Epidermal melanocyte (primary cell): ENCODE results near the gene RFPL3.
"Not testable (repeated sequence)": the region's sequence is repeated elsewhere in the genome, so short reads cannot be mapped to it uniquely, and the experiment has no call there.

Experiments
- DNase-seq: peaks from one replicate; pipeline ENCODE4 v3.0.0; 2011; ENCODE audit warnings: low spot score; ENCODE audit not compliant: insufficient read length

RFPL3 gene

GRCh38 chr22:32329202-32329645 lies 28.4 kb upstream of the RFPL3 start:
- DNase-seq = no peak

DNA sequence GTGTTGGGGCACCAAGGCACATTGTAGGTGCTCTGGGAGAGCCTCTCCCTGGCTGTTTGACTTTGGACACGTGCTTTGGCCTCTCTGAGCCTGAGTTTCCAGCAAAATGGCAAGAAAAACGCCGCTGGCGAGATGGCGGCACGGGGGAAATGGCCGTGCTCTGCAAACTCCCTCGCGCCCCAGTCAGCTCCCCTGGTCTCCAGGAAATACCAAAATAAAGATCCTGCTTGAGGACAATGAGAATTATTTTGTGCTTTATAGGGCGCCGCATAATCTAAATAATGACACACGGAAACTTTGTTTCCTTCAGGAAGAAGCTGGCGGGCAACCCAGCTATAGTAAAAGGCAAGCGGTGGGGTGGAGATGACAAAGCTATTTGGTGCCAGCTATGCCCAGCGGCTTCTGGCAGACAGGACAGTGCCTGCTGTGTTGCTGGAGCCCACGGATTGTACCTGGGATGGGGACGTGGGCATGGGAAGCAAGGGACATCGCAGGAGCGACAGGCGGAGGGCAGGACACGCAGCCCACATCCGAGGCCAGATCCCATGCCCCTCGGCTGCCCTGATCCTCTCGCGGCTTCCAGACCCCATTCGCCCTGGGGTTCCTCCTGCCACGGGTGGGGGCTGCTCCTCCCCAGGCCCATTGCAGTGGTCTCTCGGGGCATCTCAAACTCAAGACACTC lies 26.3 kb upstream of the RFPL3 start:
- DNase-seq = no peak

DNA sequence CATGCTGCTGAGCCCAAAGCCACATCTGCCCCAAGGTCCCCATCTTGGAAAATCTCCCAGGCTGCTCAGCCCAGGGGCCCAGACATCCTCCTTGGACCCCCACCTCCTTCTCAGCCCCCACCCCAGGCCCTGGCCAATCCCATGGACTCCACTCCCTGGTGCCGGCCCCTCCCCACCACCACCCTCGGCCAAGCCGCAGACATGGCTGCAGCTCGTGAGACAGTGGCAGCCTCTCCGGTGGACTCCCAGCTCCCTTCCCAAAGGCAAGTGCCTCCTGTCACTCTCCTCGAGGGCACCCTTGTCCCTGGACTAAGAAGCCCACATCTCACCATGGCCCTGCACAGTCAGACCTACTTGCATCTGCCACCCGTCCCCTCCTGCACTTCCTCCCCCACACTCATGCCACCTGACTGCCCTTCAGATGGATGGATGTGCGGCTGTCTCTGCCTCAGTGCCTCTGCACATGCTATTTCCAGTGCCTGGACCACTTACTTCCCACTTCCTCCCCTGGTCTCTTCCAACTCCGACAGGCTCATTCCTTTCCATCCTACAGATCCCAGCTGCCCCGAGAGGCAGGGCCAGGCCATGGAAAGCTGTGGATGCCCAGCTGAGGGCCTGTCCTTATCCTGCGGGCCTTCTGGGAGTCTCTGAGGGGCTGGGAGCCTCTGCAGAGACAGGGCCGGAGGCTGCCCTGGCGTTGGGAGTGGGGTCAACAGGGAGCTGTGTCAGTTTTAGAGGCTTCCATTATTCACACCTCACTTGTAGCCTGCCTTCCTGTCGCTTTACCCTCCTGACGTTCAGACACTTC lies 25.5 kb upstream of the RFPL3 start:
- DNase-seq = no peak

DNA sequence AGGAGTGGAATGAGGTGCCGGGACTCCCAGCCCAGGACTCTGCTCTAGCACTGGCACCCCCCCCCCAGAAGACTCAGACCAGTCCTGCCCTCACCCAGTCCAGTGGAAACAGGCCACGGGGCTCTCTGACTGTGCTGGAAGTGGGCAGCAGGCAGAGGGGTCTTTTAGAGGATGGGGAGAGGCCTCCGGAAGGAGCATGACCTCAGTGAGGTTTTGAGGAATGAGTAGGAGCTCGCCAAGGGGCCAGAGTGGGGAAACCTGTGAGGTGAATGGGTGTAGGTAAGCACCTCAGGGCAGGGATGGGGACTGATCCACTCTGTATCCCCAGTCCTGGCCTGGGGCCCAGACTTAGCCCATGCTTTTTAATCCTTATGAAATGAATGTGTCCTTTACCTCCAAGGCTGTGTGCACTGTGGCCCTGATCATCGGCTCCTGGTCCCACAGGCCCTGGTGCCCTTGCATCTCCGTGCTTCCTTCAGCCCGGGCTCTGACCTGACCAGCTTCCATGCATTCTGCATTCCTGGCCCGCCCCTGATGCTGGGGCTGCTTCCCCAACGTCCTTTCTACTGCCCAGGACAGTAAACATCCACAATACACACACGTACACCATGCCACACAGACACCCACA lies 24.4 kb upstream of the RFPL3 start:
- no peak for DNase-seq

DNA sequence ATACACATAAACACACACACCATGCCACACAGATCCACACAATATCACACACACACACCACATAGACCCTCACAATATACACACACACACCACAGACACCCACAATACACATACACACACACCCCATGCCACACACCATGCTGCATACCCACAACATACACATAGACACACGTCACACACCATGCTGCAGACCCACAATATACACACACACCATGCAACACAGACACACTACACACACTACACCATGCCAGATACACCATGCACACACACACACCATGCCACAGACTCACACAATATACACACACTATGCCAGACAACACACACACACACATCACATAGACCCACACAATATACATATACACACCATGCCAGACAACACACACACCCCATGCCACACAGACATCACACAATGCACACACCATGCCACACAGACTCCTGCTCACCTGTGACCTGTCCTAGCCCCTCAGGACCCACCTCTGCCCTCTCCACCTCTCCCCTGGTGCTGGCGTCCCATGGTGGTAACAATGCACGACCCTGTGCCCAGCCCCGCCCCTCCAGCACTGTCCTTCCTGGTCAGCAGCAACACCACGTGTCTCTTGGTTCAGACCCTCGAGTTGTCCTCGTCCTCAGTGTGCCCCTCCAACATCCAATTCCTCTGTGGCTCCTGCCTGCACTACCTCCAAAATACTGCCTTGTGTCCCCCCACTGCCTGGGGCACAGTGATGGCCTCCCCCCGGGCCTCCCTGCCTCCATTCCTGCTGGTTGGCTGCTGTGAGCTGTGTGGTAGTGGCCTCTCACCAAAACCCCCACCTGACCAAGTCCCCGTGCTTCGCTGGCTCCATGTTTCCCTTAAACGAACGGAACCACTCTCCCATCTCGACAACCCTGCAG lies 23.7 kb upstream of the RFPL3 start:
- DNase-seq = no peak

- DNase-seq = no peak
Measured at GRCh38 chr22:32334660-32335365, 22.9 kb upstream of the RFPL3 start.

DNA sequence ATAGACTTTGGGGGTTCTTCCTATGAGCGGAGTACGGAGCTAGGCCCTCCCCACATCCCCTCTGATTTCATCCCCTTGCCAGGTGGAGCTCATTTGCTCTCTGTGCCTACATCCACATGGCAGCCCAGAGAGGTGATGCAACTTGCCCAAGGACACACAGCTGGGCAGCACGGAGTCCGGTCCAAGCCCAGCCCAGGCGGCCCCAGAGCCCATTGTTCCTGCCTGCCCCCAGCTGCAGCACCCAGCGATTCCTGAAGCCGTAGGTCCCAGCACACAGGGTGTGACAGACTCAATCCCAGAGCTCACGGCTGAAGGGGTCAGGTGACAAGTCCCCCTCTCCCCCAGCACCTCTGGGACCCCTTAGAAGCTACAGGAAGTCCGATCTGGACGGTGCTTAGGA lies 22.2 kb upstream of the RFPL3 start:
- no peak for DNase-seq

GRCh38 chr22:32336121-32336603 lies 21.5 kb upstream of the RFPL3 start:
- DNase-seq = no peak

DNA sequence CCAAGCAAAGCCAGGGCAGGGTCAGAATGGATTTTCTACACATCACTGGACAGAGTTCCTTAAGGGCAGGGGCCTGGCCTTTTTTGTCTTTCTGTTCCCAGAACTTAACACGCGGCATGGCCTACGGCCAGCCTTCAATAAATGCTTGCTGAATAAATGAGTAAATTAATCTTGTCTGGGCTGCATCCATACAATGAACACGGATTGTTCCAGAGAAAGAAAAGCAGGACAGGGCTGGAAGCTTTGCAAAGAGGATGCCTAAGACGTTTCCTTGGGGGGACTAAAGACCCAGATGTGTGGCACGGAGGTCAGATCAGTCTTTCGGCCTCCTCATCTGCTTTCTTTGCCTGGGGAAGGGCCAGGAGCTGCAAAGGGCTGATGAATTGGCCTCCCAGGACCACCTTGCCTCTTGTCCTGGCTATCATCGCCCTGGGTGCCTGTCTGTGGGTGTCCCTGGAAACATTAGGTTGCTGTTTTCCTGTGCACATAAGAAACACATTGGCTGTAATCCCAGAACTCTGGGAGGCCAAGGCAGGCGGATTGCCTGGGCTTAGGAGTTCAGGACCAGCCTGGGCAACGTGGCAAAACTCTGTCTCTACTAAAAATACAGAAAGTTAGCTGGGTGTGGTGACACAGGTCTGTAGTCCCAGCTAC lies 20.8 kb upstream of the RFPL3 start:
- no peak for DNase-seq

GRCh38 chr22:32337425-32337824 lies 20.2 kb upstream of the RFPL3 start:
- DNase-seq = not testable (repeated sequence)

- DNase-seq = no peak
Measured at GRCh38 chr22:32338757-32339156, 18.9 kb upstream of the RFPL3 start.

DNA sequence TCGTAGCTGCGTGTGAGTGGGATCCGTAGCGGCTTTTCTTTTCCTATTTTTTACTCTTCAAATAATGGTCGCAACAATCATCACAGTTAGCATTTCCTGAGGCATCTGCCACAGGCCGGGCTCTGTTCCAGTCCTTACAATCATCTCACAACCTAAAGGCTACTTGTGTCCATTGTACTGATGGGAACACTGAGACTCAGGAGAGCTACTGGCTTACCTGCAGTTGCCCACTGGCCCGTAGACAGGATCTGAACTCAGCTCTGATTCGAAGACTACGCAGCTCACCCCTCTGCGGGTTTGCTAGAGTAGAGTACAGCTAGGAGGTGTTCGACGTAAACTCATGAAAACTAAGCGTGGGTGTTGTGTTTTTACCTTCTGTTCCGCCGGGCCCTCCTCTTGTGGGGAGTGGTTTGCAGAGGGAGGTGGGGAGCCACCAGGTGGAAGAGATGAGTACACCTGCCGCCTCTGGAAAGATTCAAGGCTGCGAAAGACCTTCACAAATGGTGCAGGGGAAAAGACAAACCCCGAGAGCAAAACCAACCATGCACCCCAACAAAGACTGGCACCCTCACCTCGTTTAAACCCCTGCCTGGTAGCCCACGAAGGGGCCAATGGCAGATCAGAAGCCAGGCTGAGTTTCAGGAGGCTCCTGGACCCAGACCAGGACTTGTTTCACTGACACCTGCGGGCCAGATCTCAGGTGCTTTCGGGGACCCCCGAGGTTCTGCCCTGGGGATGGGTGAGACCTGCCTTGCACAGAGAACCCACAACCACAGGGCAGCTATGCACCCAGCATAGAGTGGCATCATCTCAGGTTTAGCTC lies 18.3 kb upstream of the RFPL3 start:
- no peak for DNase-seq

- no peak for DNase-seq
Measured at GRCh38 chr22:32340411-32340810, 17.3 kb upstream of the RFPL3 start.

DNA sequence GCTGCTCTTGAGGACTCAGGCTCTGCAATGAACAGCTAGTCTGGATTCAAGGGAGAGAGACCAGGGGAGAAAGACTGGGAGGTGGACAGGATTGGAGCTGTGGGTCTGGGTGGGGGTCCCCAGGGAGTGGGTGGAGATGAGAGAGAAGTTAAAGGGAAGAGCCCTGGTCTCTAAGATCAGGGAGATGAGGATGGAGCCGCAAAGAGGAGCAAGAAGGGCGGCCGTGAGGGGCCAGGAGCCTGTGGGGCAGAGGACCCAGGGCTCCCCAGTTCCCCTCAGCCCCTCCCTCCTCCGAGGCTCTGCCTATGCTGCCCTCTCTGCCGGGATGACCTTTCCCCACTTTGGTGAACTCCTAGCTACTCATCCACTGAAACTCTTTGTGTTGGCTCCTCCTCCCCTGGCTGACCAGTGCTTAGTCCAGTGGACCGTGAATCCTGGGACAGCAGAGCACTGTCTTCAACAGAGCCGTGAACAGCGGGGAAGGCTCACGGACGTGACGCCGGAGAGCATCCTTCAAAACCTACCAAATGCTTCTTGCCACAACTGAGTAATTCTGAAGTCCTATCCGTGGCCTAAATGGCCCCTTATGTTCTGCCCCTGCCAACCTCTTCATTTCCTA lies 16.4 kb upstream of the RFPL3 start:
- DNase-seq = no peak

GRCh38 chr22:32342977-32343376 lies 14.7 kb upstream of the RFPL3 start:
- DNase-seq = no peak

DNA sequence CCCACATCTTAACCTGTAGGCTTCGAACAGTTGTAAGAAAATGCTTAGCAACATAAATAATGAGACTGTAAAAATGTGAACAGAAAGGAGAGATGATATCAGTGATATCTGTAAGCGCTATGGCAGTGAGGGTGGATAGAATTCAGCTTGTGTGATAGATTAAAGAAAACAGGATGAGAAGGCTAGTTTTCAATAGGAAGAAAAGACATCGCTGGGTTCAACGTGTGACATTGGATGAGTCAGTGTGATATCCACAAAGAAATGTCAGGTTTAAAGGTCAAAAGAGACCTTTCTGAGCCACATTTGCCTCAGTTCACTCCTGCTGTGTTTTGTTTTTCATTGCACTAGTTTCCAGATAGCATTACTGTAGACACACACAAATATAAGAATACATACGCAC lies 13.7 kb upstream of the RFPL3 start:
- no peak for DNase-seq

DNA sequence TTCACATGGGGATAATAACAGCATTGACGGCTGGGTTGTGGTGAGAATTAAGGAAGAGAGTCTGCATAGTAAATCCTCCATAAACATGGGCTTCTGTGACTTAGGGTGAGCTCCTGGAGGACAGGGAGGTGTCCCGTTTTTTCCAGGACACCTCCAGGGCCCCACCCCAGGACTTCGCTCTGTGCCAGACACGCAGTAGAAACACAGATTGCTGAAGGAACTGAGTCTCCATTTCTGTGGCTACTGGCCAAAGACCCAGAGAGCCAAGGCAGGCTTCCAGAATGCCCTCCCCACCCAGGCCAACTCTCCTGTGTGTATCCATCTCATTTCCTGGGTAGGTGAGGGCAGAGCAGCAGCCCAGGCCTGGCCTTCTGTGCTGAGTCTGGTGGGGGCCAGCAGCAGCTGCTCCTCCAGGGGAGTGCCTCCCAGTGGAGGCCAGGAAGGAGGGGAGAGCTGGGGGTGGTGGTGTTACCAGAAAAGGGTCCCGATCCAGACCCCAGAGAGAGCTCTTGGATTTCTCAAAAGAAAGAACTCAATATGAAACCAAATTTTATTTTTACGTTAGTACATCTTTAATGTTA lies 9.5 kb upstream of the RFPL3 start:
- no peak for DNase-seq

DNA sequence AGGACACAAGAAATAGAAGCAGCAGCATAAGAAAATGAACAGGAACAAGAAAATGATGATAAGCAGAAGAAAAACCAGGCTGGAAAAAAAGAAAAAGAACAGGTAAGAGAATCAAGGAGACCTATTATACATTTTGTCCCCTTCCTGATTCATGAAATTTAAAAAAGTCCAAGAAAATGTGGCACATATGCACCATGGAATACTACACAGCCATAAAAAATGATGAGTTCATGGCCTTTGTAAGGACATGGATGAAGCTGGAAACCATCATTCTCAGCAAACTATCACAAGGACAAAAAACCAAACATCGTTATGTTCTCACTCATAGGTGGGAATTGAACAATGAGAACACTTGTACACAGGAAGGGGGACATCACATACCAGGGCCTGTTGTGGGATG lies 5.8 kb upstream of the RFPL3 start:
- not testable (repeated sequence) for DNase-seq
